ENCODE data around the gene SULT1A2. TPM values are rescaled to one million over a fixed set of nuclear protein-coding genes. Genes with fewer than 3 reads are reported as not detected.

Gene SULT1A2
- total and polyA plus RNA-seq, 2 of the 13 experiments (the other 11 are each of a cell fraction or from before 2014, with no cell fraction given): 33.0 to 34.2 TPM

GRCh38 chr16:28567292-28567691 is 29.6 kb downstream of the SULT1A2 start:
- Histone ChIP-seq H3K9ac (ENCODE audit: insufficient read depth, low read depth, low read length) (no peak overlapping the region), H3K79me2 (ENCODE audit: insufficient read depth, low read length) (peaks cover 7% of the 10 kb centered on the region), H3K4me3 (replicated peaks in 1 of 3; ENCODE audit: insufficient read depth in 1 of 3, low read depth in 2 of 3, low read length in 3 of 3) (no peak overlapping the region), H3K27ac (ENCODE audit: extremely low read length, insufficient read depth, low read length) (no peak overlapping the region), H2AFZ (ENCODE audit: low read length) (no peak overlapping the region), H3K4me1 (ENCODE audit: insufficient read depth, low read length) (no peaks in the 10 kb centered on the region), H3K36me3 (replicated peaks in 1 of 2; ENCODE audit: control insufficient read depth in 1 of 2, insufficient read depth in 2 of 2, low read length in 2 of 2) (peaks cover 0 to 4% of the 10 kb centered on the region in 2 experiments; a peak in 2 of 5 replicates), H3K4me2 (ENCODE audit: low read depth, low read length) (no peak overlapping the region), H3K27me3 (ENCODE audit: control insufficient read depth in 1 of 2, insufficient read depth in 2 of 2, low read length in 2 of 2) (no peaks in the 10 kb centered on the region), H4K20me1 (ENCODE audit: insufficient read depth, low read length) (no peaks in the 10 kb centered on the region), H3K9me3 (ENCODE audit: low read length) (peaks cover 10% of the 10 kb centered on the region)
- ChIA-PET POLR2A (no interaction called here), CTCF (ENCODE audit: low intra/inter-chr PET ratio, low total read pairs) (no interaction called here)
- 95% methylated on average over 2 of the region's 2 CpGs for WGBS (ENCODE audit: low lambda C conversion rate)
- no peak for DNase-seq (ENCODE audit: low spot score)
- ATAC-seq: no peak
- intact Hi-C loops (cut with micrococcal nuclease; ENCODE audit: unreplicated experiment): no loop called here
- in situ Hi-C loops (cut with HindIII; ENCODE audit: extremely low pct_ligation_motif_present, low pct_unique_long_range_greater_than_20kb): no loop called here
- FAIRE-seq: no peak
- no TSS peak for BruUV-seq (replicated peaks)
- TF ChIP-seq DR1 (CRISPR knock-in tag; IDR thresholded peaks at IDR 0.05): no peak
- TF ChIP-seq ZNF230 (CRISPR knock-in tag; IDR thresholded peaks at IDR 0.05): no peak
- TF ChIP-seq MXD1 (CRISPR knock-in tag; IDR thresholded peaks at IDR 0.05): no peak
- no peak for TF ChIP-seq MIER3 (CRISPR knock-in tag; IDR thresholded peaks at IDR 0.05; ENCODE audit: borderline replicate concordance)
- TF ChIP-seq KDM2A (CRISPR knock-in tag; IDR thresholded peaks at IDR 0.05; ENCODE audit: borderline replicate concordance, low read depth): no peak
- TF ChIP-seq TEAD3 (CRISPR knock-in tag; optimal IDR thresholded peaks at IDR 0.05; ENCODE audit: borderline replicate concordance): no peak
- TF ChIP-seq ZNF761 (CRISPR knock-in tag; conservative IDR thresholded peaks at IDR 0.05): no peak
- TF ChIP-seq PRMT3 (CRISPR knock-in tag; IDR thresholded peaks at IDR 0.05; ENCODE audit: borderline replicate concordance, low read depth): no peak
- TF ChIP-seq NR2F1 (CRISPR knock-in tag; IDR thresholded peaks at IDR 0.05): no peak
- TF ChIP-seq AHDC1 (CRISPR knock-in tag; IDR thresholded peaks at IDR 0.05; ENCODE audit: borderline replicate concordance): no peak
- no peak for TF ChIP-seq BCLAF1 (IDR thresholded peaks at IDR 0.05)
- no peak for TF ChIP-seq SIX1 (CRISPR knock-in tag; IDR thresholded peaks at IDR 0.05; ENCODE audit: borderline replicate concordance)
- no peak for TF ChIP-seq ZNF124 (CRISPR knock-in tag; IDR thresholded peaks at IDR 0.05)
- TF ChIP-seq, protein P1, sequence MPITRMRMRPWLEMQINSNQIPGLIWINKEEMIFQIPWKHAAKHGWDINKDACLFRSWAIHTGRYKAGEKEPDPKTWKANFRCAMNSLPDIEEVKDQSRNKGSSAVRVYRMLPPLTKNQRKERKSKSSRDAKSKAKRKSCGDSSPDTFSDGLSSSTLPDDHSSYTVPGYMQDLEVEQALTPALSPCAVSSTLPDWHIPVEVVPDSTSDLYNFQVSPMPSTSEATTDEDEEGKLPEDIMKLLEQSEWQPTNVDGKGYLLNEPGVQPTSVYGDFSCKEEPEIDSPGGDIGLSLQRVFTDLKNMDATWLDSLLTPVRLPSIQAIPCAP (CRISPR knock-in tag; IDR thresholded peaks at IDR 0.05; ENCODE audit: low read depth): no peak
